Measurements from ENCODE around the gene STC2. TPM values are rescaled to one million over a fixed set of nuclear protein-coding genes. Genes with fewer than 3 reads are reported as not detected.

Gene STC2
- total RNA-seq, 1 experiment from 2014 or later: 57.0 TPM

GRCh38 chr5:173321886-173322285, 6.3 kb downstream of the STC2 start:
- no peak for DNase-seq (ENCODE audit: low spot score)
- ATAC-seq: no peak
- TF ChIP-seq ZNF512 (CRISPR knock-in tag; IDR thresholded peaks at IDR 0.05; ENCODE audit: borderline replicate concordance) (no peak), ZSCAN18 (CRISPR knock-in tag; IDR thresholded peaks at IDR 0.05) (no peak), ATF2 (CRISPR knock-in tag; IDR thresholded peaks at IDR 0.05; ENCODE audit: borderline replicate concordance, low read depth) (no peak), ZNF121 (CRISPR knock-in tag; IDR thresholded peaks at IDR 0.05) (no peak), KAT7 (CRISPR knock-in tag; IDR thresholded peaks at IDR 0.05; ENCODE audit: borderline replicate concordance) (no peak), CREB1 (CRISPR knock-in tag; IDR thresholded peaks at IDR 0.05) (no peak), CDX4 (CRISPR knock-in tag; IDR thresholded peaks at IDR 0.05; ENCODE audit: borderline replicate concordance) (no peak), ELF4 (CRISPR knock-in tag; IDR thresholded peaks at IDR 0.05; ENCODE audit: low read depth) (no peak), CTCF (IDR thresholded peaks at IDR 0.05) (no peak), ZNF425 (CRISPR knock-in tag; conservative IDR thresholded peaks at IDR 0.05) (no peak), PRRX2 (CRISPR knock-in tag; IDR thresholded peaks at IDR 0.05) (no peak), MYBL2 (CRISPR knock-in tag; IDR thresholded peaks at IDR 0.05) (no peak), GRHL2 (CRISPR knock-in tag; IDR thresholded peaks at IDR 0.05; ENCODE audit: insufficient replicate concordance, severe bottlenecking) (no peak), FOXJ3 (CRISPR knock-in tag; IDR thresholded peaks at IDR 0.05; ENCODE audit: borderline replicate concordance) (no peak), NR3C1 (CRISPR knock-in tag; conservative IDR thresholded peaks at IDR 0.05; ENCODE audit: low read depth) (no peak)
- peaks cover 95% of the 10 kb centered on the region for H3K36me3 Mint-ChIP-seq
- H3K27me3 Mint-ChIP-seq (ENCODE audit: low read depth): no peaks in the 10 kb centered on the region; the same call in 1 of the 2 replicates
- CTCF ChIA-PET: interaction anchor here (2.5 kb wide), 1 partner anchor 28 kb away, joined by 9 read pairs; no protein-coding TSS in a partner anchor
- POLR2A ChIA-PET: no interaction called here
- no peaks in the 10 kb centered on the region for H3K9me3 Mint-ChIP-seq
- H3K4me1 Mint-ChIP-seq: peaks cover 45% of the 10 kb centered on the region
- no peak overlapping the region for H3K4me3 Mint-ChIP-seq
- peak overlapping the region; percentile 36; the same call in 1 of the 2 replicates for H3K27ac Mint-ChIP-seq

- Mint-ChIP-seq H3K36me3 (peaks cover 85% of the 10 kb centered on the region), H3K27ac (no peak overlapping the region; the same call in 1 of the 2 replicates), H3K9me3 (no peaks in the 10 kb centered on the region), H3K4me3 (no peak overlapping the region), H3K4me1 (peaks cover 44% of the 10 kb centered on the region), H3K27me3 (ENCODE audit: low read depth) (no peaks in the 10 kb centered on the region)
- DNase-seq (ENCODE audit: low spot score) (no peak), ATAC-seq (no peak)
- ChIA-PET CTCF (interaction anchor here (0.9 to 2.5 kb wide), 8 partner anchors 8 to 261 kb away, joined by 3 to 10 read pairs (median 5); no protein-coding TSS in a partner anchor), POLR2A (interaction anchor here (0.6 to 1.5 kb wide), 3 partner anchors 9 to 35 kb away, joined by 3 to 8 read pairs (median 3); no protein-coding TSS in a partner anchor)
- TF ChIP-seq CBFB (CRISPR knock-in tag; IDR thresholded peaks at IDR 0.05; ENCODE audit: low read depth): no peak
- no peak for TF ChIP-seq IRF2 (CRISPR knock-in tag; IDR thresholded peaks at IDR 0.05; ENCODE audit: borderline replicate concordance, low read depth)
- TF ChIP-seq ZNF671 (CRISPR knock-in tag; IDR thresholded peaks at IDR 0.05): no peak
- TF ChIP-seq AR (CRISPR knock-in tag; IDR thresholded peaks at IDR 0.05): no peak
- no peak for TF ChIP-seq PRRX2 (CRISPR knock-in tag; IDR thresholded peaks at IDR 0.05)
- TF ChIP-seq GTF2I (CRISPR knock-in tag; conservative IDR thresholded peaks at IDR 0.05): no peak
- TF ChIP-seq FOXJ3 (CRISPR knock-in tag; IDR thresholded peaks at IDR 0.05; ENCODE audit: borderline replicate concordance): no peak
- no peak for TF ChIP-seq ZNF232 (CRISPR knock-in tag; IDR thresholded peaks at IDR 0.05)
- TF ChIP-seq ETV6 (CRISPR knock-in tag; IDR thresholded peaks at IDR 0.05): no peak
Measured at GRCh38 chr5:173320259-173320658, 8.0 kb downstream of the STC2 start.

Data from WTC11 (cell line).